Middle frontal gyrus (tissue), 1 donor: ENCODE results near the gene PRR9.
"Not testable (repeated sequence)": the region's sequence is repeated elsewhere in the genome, so short reads cannot be mapped to it uniquely, and the experiment has no call there.

Experiments
- DNase-seq: peaks from one replicate; pipeline ENCODE4 v3.0.0-alpha.2; 2015; ENCODE audit warnings: low spot score; ENCODE audit errors: extremely low spot score

Gene PRR9

DNA sequence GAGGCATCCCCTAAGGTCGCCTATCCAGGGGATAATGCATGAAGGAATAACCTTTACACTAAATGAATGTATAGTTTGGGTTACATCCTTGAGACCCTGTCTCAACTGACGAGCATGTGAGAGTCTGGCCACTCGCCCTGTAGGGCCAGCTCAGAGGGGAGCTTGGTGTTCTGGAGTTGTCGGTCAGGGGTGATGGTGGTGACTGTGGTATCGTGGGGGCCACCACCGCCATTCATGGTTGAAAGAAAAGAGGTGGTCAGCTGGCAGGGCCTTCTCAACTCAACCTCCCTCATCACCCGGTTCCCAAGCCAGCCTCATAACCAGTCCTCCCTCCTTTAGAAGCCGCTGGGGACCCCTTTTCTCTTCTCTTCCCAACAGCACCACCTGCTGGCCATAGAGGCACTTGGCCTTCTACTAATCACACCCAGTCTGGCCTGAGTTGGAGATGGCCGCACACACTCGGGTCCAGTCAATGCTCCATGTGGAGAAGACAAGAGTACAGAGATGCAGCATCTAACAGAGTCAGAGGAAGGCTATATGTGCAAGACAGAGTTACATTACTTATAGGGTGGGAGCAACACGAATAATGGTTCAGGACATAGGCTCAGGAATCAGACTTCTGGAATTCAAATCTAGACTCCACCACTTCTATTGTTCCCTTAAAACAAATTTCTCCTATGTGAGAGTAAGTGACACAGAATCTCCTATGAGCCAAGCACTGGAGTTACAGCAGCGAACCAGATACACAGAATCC lies 11.9 kb downstream of the PRR9 start:
- DNase-seq, result not testable (repeated sequence)

GRCh38 chr1:153231363-153231762 lies 14.0 kb downstream of the PRR9 start:
- no peak for DNase-seq

- no peak for DNase-seq
Observed at GRCh38 chr1:153231785-153232184, 14.4 kb downstream of the PRR9 start.

DNA sequence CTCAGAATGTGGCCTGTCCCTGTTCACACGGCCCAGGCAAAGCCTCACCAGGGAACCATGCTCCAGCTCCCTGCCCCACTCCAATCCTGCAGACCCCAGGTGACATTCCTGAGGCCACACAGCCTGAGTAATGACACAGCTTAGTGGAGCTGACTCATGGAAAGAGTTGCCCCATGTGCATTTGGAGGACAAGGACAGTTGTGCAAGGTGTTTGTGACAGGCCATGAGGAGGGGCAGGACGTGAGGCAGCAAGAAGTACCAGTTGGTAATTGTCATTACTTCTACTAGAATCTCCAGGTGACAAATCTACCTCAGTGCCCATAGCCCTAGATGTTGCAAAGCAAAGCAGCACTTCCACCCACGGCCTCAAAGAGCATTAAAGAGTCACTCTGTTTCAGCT lies 15.2 kb downstream of the PRR9 start:
- no peak for DNase-seq

DNA sequence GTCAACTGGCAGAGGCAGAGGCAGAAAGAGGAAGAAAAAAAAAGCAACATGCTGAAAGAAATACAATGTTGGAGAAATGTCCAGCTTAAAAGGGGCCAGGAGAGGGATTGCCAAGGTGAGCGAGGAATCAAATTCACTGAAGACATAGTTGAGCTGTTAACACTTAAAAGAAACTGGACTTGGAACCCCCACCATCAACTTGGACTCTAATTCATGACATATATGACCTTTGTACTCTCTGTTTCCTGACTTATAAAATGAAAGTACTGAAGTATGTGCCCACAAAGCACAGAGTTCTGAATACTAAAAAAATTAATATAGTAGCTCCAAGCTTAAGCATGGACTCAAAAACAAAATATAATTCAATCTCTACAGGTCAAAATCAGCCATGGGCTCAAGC lies 16.1 kb downstream of the PRR9 start:
- DNase-seq, result no peak

- DNase-seq, result no peak
Observed at GRCh38 chr1:153238527-153238926, 21.1 kb downstream of the PRR9 start.

DNA sequence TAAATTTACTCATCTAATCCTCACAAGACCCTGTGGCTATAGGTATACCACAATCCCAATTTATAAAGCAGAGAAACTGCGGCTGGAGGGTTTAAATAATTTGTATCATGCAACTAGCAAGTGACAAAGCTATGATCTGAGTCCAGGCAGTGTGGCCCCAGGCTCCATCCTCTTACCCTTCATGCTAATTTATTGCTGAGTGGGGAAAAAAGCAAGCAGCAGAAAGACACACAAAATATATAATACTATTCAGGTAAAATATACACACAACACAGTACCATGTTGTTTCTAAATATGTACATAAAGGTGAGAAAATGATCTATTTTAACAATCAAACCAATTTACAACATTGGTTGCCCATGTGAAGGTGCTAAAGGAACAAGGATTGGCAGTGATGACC lies 24.8 kb downstream of the PRR9 start:
- no peak for DNase-seq

DNA sequence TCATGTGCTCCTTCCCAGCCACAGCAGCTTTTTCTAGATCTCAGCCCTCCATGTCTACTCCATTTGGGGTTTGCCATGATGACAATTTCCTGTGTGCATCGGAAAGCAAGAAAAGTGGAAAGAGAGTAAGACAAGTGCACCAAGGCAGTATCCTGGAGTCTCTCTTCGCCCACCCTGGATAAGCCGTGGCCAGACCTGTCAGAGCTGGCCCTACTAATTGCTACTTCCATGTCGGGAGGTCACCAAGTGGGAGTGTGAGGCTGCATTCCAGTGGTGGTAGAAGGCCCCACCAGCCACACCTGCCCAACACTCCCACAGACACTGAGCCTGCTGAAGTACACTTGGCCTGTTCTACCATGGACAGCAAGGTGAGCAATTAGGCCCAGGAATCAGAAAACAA lies 28.1 kb downstream of the PRR9 start:
- no peak for DNase-seq

- DNase-seq, result no peak
Observed at GRCh38 chr1:153246018-153246417, 28.6 kb downstream of the PRR9 start.

DNA sequence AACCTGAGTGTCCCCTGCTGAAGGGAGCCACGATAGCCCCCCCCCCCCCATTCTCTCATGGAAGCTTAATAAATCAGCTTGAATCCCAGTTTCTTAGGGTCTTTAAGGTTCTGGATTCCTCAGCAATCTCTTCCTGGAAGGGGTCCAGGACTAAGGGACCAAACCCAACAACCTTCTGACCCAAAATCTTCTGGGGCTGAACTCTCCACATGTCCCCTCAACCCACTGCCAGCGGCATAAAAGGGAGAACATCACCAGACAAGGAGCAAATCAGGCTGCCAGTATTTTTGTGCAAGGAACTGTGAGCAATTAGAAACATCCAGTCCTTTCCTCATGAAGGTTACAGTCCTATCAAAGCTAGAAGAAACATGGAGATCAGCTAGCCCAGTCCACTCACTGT lies 29.4 kb downstream of the PRR9 start:
- DNase-seq, result no peak

DNA sequence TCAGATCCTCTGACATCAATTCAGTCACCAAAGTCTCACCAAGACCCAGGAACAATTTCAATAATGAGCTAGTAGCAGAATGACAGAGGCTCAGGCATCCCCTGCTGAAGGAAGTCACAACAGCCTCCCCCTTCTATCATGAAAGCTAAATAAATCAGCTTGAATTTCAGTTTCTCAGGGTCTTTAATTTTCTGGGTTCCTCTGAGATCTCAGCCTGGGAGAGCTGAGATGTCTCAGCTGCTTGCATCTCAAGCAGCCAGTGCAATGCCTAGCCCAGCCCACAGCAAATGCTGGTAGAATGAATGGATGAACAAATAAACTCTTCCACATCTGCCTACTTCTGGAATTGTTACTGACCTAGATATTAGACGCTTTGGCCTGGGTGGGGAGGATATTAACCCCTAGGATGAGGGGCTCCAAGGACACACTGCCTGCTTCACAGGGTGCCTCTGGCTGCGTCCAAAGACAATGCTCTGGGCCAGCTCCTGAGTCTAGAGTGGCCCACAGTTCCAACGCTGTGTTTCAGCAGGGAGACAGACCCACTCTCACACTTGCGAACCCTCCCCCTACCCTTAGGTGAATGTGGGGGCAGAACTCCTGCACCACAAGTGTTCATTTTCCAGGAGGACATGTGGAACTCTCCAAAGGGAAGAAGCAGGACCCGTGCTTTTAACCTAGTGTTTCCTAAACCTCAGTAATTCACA lies 30.9 kb downstream of the PRR9 start:
- no peak for DNase-seq

GRCh38 chr1:153250166-153250565 lies 32.8 kb downstream of the PRR9 start:
- DNase-seq, result no peak

GRCh38 chr1:153251087-153251486 lies 33.7 kb downstream of the PRR9 start:
- no peak for DNase-seq

- no peak for DNase-seq
Observed at GRCh38 chr1:153251562-153251961, 34.2 kb downstream of the PRR9 start.

DNA sequence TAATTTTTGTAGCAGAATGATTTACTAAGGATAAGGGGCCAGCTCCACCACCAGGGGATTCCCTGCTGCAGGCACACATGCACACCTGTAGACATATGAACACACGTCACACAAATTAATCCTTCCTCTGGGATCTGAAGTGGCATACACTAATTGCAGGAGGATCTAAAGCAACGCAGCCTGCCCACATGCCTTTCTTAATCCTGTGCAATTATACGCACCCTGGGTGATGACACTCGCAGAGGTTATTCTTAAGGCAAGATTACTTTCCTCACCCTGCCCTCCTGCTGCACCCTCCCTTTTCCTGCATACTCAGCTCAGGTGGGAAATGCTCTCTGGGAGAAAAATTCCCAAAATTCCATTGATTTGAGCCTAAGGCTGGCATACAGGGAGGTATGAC lies 34.6 kb downstream of the PRR9 start:
- no peak for DNase-seq

- DNase-seq, result no peak
Observed at GRCh38 chr1:153253076-153253475, 35.7 kb downstream of the PRR9 start.

- DNase-seq, result no peak
Observed at GRCh38 chr1:153253693-153254092, 36.3 kb downstream of the PRR9 start.

GRCh38 chr1:153259387-153259786 lies 42.0 kb downstream of the PRR9 start, which contains the start of gene LORICRIN:
Gene LORICRIN, plus strand, starts transcription at chr1:153259687. Its CDS starts 1,263 bp downstream, at chr1:153260950.
- no peak for DNase-seq

- no peak for DNase-seq
Observed at GRCh38 chr1:153260585-153261280, 43.3 kb downstream of the PRR9 start.

- no peak for DNase-seq
Observed at GRCh38 chr1:153261281-153262069, 44.1 kb downstream of the PRR9 start.

DNA sequence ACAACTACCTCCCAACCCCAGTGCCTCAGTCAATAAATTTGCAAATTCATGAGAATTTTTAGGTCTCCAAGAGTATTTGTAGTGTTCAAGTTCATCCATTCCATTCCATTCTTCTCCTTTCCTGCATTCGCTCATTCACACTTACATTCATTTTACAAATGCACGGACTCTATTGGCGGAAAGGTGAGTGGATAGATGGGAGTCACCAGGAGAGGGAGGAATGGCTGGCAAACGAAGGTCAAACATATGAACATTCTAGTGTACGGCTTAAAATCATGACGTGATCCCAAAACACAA lies 44.6 kb downstream of the PRR9 start:
- no peak for DNase-seq
